HG03196 (cell line): ENCODE results near the gene LRSAM1.
A peak's percentile ranks its signal among the peaks of the same experiment; 100 is the strongest.

ENCODE experiments used
- ATAC-seq: cut with Tn5 transposase; IDR thresholded peaks from one replicate; pipeline ENCODE4 v1.9.1; 2021; ENCODE audit not compliant: unreplicated experiment

The LRSAM1 gene

GRCh38 chr9:127494304-127494702, 43.0 kb downstream of the LRSAM1 start:
- ATAC-seq: no peak

GRCh38 chr9:127495884-127496555, 44.7 kb downstream of the LRSAM1 start:
- ATAC-seq: no peak

GRCh38 chr9:127496974-127497373, 45.7 kb downstream of the LRSAM1 start:
- no peak for ATAC-seq

DNA sequence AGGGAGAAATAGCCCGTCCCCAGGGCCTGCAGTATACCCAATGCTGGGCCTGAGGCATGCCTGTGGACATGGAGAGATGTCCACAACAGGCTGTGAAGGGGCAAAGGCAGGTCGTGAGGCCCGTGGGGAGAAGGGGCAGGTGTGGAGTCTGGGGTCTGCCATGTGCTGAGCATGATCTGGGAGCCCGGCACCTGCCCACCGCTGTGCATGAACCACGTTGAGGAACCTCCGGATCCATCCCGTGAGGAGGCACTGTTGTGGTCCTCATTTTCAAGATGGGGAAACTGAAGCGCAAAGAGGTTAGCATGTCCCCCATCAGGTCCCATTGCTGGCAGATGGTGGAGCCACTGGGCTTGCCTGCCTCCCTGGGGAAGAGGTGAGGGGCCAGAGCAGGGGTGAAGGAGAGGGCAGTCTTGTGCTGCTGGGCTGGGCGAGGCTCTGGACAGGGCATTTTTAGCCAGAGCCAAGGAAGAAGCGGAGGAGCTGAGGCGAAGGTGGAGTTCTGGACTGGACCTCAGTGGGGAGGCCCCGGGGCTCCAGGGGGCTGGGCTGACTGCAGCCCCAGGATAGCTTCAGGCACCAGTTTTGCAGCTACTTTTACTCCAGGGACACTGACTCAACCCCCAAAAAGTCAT, 46.5 kb downstream of the LRSAM1 start:
- ATAC-seq: no peak

- no peak for ATAC-seq
Observed at GRCh38 chr9:127498298-127498697, 47.0 kb downstream of the LRSAM1 start.

GRCh38 chr9:127500399-127500798, 49.1 kb downstream of the LRSAM1 start:
- no peak for ATAC-seq

DNA sequence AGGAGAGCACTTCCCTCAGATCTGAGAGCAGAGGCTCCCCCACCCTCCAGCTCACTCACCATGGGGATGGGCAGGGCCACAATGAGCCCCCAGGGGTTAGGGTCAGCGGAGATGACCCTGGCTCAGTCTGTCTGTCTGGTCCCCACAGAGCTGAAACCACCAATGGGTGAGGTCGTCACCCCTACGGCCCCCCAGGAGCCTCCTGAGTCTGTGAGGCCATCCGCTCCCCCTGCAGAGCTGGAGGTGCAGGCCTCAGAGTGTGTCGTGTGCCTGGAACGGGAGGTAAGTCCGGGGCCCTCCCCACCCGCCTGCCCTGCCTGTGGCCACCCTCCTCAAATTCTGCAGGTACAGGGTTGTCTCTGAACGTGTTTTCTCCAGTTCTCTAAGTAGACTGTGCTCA, 49.6 kb downstream of the LRSAM1 start:
- no peak for ATAC-seq

DNA sequence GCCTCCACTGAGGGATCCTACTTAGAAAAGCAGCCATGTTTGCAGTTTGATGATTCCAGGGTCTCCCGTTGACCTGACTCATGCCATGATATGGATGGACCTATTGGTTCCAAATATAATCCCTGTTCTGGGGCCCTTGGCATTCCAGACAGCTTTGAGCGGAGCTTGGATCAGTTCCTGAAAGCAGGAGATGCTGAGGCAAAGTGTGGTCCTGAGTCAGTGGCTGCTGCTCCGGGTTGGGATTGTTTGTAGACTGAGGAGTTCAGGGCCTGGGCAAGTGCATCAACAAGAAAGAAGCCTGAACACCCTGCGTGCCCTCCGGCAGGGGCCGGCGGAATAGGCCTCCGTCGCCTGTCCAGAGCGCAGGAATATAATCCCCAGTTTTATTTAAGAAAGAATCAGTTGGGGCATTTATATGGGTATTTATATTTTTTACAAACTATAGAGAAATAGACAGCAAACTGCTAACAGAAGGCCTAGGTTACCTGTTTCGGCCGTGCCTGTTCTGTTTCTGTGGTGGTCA, 50.6 kb downstream of the LRSAM1 start:
- ATAC-seq: no peak

- no peak for ATAC-seq
Observed at GRCh38 chr9:127502706-127503378, 51.5 kb downstream of the LRSAM1 start.

DNA sequence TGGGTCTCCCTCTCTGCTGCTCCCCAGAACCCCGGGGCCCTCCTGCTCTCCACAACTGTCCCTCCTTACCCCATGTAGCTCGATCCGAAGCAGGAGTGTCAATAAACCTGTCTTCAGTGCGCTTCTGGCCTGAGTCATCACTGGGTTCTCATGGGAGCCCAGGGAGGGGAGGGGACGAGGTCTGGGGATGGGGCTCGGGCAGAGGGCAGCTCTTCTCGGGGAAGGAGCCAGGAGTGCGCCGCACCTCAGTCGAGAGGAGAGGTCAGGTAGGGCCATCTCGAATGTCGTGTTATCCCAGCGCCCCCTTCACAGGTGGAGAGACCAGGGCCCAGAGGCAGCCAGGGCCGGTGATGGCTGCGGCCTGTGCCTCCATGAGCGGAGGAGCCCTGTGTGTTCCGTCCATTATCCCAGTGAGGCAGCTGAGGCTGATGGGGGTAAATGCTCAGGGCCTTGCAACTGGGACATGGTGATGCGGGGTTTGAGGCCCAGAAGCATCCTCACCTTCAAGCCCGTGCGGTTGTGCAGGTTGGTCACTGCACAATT, 52.1 kb downstream of the LRSAM1 start:
- no peak for ATAC-seq

DNA sequence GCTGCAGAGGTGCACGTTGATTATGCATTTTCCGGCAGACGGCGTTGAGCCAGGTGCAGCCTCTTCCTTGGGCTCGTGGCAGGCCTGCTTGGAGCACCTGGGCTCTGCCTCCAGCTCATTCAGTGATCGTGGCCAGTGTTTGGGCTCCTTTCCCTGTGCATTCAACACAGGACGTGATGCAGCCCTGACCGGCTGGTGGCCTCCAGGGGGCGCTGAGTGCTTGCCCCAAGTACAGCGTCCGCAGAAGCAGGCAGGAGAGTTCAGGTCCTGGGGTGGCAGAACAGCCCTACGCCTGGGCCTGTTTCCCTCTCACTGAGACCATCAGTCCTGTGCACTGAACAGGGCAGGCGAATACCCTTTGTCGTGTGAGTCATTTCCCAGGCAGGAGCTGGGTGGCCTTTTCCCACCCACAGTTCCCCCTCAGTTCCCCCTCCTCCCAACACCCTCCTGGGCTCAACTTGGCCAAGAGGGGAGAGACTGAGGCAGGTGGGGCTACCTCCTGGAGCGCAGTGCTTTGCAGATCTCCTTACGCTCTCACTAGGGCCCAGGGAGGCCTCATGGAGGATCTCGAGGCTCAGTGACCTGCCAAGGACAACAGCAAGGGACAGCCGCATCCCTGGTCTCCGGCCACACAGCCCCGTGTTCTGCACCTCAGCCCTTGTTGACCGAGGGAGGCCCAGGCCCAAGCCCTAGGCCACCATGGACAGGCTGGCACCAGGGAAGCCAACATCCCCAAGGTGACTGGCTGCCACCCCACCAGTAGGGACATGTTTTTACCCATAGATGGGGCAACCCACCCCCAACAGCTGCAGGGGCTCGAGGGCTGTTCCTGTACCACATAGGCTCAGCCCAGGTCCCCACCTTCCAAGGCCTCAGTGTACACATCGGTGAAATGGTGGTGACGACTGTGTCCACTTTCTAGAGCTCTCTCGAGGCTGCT, 52.9 kb downstream of the LRSAM1 start:
- peak; percentile 54 for ATAC-seq

DNA sequence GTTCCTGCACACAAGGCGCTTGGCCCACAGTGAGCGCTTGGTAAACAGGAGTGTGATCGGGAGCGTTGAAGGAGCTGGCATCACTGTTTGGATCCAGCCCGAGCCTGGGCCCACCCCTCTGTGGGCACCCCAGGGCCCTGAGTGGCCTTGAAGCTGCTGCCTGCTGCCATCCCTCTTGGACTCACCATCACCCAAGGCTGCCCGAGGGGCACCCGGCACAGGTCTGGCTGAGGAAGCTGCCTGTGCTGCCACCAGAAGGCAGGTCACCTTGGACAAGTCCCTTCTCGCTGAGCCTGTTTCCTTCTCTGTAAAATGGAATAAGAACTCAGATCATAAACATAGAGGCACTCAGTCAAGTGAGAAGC, 53.6 kb downstream of the LRSAM1 start:
- no peak for ATAC-seq

- ATAC-seq: no peak
Observed at GRCh38 chr9:127505396-127506116, 54.2 kb downstream of the LRSAM1 start.

- no peak for ATAC-seq
Observed at GRCh38 chr9:127506117-127506813, 55.0 kb downstream of the LRSAM1 start.

- no peak for ATAC-seq
Observed at GRCh38 chr9:127506814-127507750, 55.8 kb downstream of the LRSAM1 start.

GRCh38 chr9:127507751-127508648, 56.7 kb downstream of the LRSAM1 start:
- no peak for ATAC-seq

DNA sequence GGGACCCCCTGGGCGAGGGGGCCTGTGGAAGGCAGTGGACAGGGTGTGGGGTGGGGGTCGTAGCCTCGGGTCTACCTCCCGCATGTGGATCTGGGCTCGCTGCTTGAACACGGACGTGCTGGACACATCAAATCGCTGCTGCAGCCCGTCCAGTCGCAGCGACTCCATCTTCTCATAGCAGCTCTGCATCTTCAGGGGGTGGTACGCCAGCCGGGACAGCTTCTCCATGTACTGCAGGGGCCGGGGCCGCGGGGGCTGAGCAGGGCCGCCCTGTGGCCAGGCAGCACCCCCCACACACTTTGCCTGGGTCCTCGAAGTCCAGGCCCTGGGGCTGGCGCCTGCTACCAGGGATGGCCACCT, 57.6 kb downstream of the LRSAM1 start:
- no peak for ATAC-seq
